Caco-2 (cell line): ENCODE data around the gene FNDC3B. TPM values are rescaled to one million over a fixed set of nuclear protein-coding genes. Genes with fewer than 3 reads are reported as not detected.

ENCODE experiments used
- BruUV-seq: library from RNA; stranded (reverse); fragments of 400-500 nt; replicated peaks from 2 replicates; lab custom pipeline; 2021; lab: Mats Ljungman, UMichigan
- CTCF ChIA-PET: fragments of 300-600 bp; sonication (Branson Sonifier 250); formaldehyde crosslinking; loops from one replicate; lab custom pipeline; 2022; ENCODE audit warnings: antibody characterized with exemption; lab: Charles Lee
- POLR2A ChIA-PET: fragments of 300-600 bp; sonication (Branson Sonifier 250); formaldehyde crosslinking; loops from one replicate; lab custom pipeline; 2022; ENCODE audit warnings: antibody characterized with exemption; lab: Charles Lee
- DNase-seq, 2 experiments: peaks; one replicate each; pipeline versions ENCODE4 v3.0.0 to v3.0.0-alpha.2; 2020 to 2022
- H3K27me3 ChIP-seq: replicated peaks from 2 replicates; pipeline ENCODE4 v1.6.0; 2011; ENCODE audit warnings: low read length; ENCODE audit not compliant: control insufficient read depth, insufficient read depth
- H3K36me3 ChIP-seq: 2 replicates; pipeline ENCODE4 v1.5.1; 2011; ENCODE audit warnings: low read length; ENCODE audit not compliant: control insufficient read depth, insufficient read depth
- H3K4me1 ChIP-seq: fragments of 250-450 bp; sonication (Bioruptor Pico); 2 replicates; pipeline ENCODE4 v1.5.1; 2020; ENCODE audit warnings: mild to moderate bottlenecking
- H3K4me3 ChIP-seq: 2 replicates; pipeline ENCODE4 v1.5.1; 2011; ENCODE audit warnings: low read depth, mild to moderate bottlenecking, control low read depth, low read length
- H3K9me3 ChIP-seq: fragments of 250-450 bp; sonication (Bioruptor Pico); 2 replicates; pipeline ENCODE4 v1.5.1; 2020; ENCODE audit warnings: mild to moderate bottlenecking, moderate library complexity
- H3K27ac Mint-ChIP-seq: one replicate; pipeline ENCODE4 v1.8.0; 2022; ENCODE audit warnings: mixed read lengths; ENCODE audit not compliant: unreplicated experiment
- H3K27me3 Mint-ChIP-seq: one replicate; pipeline ENCODE4 v1.8.0; 2022; ENCODE audit warnings: mixed read lengths; ENCODE audit not compliant: insufficient read depth, unreplicated experiment
- H3K36me3 Mint-ChIP-seq: one replicate; pipeline ENCODE4 v1.8.0; 2022; ENCODE audit warnings: mild to moderate bottlenecking, mixed read lengths; ENCODE audit not compliant: insufficient read depth, unreplicated experiment
- H3K4me1 Mint-ChIP-seq: one replicate; pipeline ENCODE4 v1.8.0; 2022; ENCODE audit warnings: low read depth, mixed read lengths; ENCODE audit not compliant: unreplicated experiment
- H3K4me3 Mint-ChIP-seq: one replicate; pipeline ENCODE4 v1.8.0; 2022; ENCODE audit warnings: mild to moderate bottlenecking, moderate library complexity, mixed read lengths; ENCODE audit not compliant: unreplicated experiment
- H3K9me3 Mint-ChIP-seq: one replicate; pipeline ENCODE4 v1.8.0; 2022; ENCODE audit warnings: mixed read lengths; ENCODE audit not compliant: unreplicated experiment
- CTCF ChIP-seq, 2 experiments: fragments of 200-600 bp in 1 of 2; IDR thresholded peaks; 1 replicate in 1 of 2; 2 replicates in 1 of 2; pipeline versions ENCODE4 v1.5.1 to v1.8.0; 2011 to 2022; ENCODE audit warnings: antibody characterized with exemption in 1 of 2, control low read depth in 1 of 2, inconsistent platforms in 1 of 2, low read depth in 1 of 2, low read length in 1 of 2, mild to moderate bottlenecking in 1 of 2, moderate library complexity in 1 of 2; ENCODE audit not compliant: insufficient read depth in 1 of 2, severe bottlenecking in 1 of 2, unreplicated experiment in 1 of 2
- intact Hi-C: fragments of 100-400 bp; cut with micrococcal nuclease; formaldehyde crosslinking; loops from one replicate; pipeline ENCODE4 v1.10.0; 2022; ENCODE audit not compliant: unreplicated experiment
- total RNA-seq: library from RNA; stranded (reverse); gene quantifications from 2 replicates; pipeline ENCODE4 v1.2.3, GENCODE V29; 2022

Gene FNDC3B
- total RNA-seq, 1 experiment from 2014 or later: 59.8 TPM

- H3K27me3 ChIP-seq: no peaks in the 10 kb centered on the region
- no peak overlapping the region for H3K4me3 ChIP-seq
- no peaks in the 10 kb centered on the region for H3K36me3 ChIP-seq
- POLR2A ChIA-PET: no interaction called here
- Mint-ChIP-seq H3K4me1 (no peaks in the 10 kb centered on the region), H3K4me3 (no peak overlapping the region), H3K27ac (no peak overlapping the region), H3K27me3 (no peaks in the 10 kb centered on the region), H3K36me3 (no peaks in the 10 kb centered on the region), H3K9me3 (no peaks in the 10 kb centered on the region)
- H3K9me3 ChIP-seq: no peaks in the 10 kb centered on the region
- intact Hi-C loops: no loop called here
- DNase-seq: no peak
- CTCF ChIA-PET: no interaction called here
- no peak for TF ChIP-seq CTCF (IDR thresholded peaks at IDR 0.05; ENCODE audit: insufficient read depth in 1 of 2, low read depth in 1 of 2, low read length in 1 of 2, severe bottlenecking in 1 of 2, unreplicated experiment in 1 of 2)
- BruUV-seq: no TSS peak
- H3K4me1 ChIP-seq: no peaks in the 10 kb centered on the region
Observed at GRCh38 chr3:172018364-172018763, 21.0 kb upstream of the FNDC3B start.

- H3K4me3 ChIP-seq: no peak overlapping the region
- no peaks in the 10 kb centered on the region for H3K27me3 Mint-ChIP-seq
- H3K9me3 Mint-ChIP-seq: no peaks in the 10 kb centered on the region
- no peak for TF ChIP-seq CTCF (IDR thresholded peaks at IDR 0.05; ENCODE audit: insufficient read depth in 1 of 2, low read depth in 1 of 2, low read length in 1 of 2, severe bottlenecking in 1 of 2, unreplicated experiment in 1 of 2)
- CTCF ChIA-PET: no interaction called here
- H3K4me1 ChIP-seq: no peaks in the 10 kb centered on the region
- POLR2A ChIA-PET: no interaction called here
- intact Hi-C loops: no loop called here
- no peaks in the 10 kb centered on the region for H3K27me3 ChIP-seq
- no peak overlapping the region for H3K27ac Mint-ChIP-seq
- H3K36me3 Mint-ChIP-seq: no peaks in the 10 kb centered on the region
- H3K36me3 ChIP-seq: no peaks in the 10 kb centered on the region
- no peak overlapping the region for H3K4me3 Mint-ChIP-seq
- no TSS peak for BruUV-seq
- no peaks in the 10 kb centered on the region for H3K4me1 Mint-ChIP-seq
- DNase-seq: no peak
- no peaks in the 10 kb centered on the region for H3K9me3 ChIP-seq
Observed at GRCh38 chr3:172020763-172021162, 18.6 kb upstream of the FNDC3B start.

GRCh38 chr3:172021164-172021563, 18.2 kb upstream of the FNDC3B start:
- H3K4me1 Mint-ChIP-seq: no peaks in the 10 kb centered on the region
- H3K4me3 ChIP-seq: no peak overlapping the region
- no TSS peak for BruUV-seq
- no peaks in the 10 kb centered on the region for H3K9me3 Mint-ChIP-seq
- H3K4me1 ChIP-seq: no peaks in the 10 kb centered on the region
- intact Hi-C loops: no loop called here
- no peaks in the 10 kb centered on the region for H3K36me3 Mint-ChIP-seq
- H3K27me3 ChIP-seq: no peaks in the 10 kb centered on the region
- CTCF ChIA-PET: no interaction called here
- POLR2A ChIA-PET: no interaction called here
- DNase-seq: no peak
- no peak for TF ChIP-seq CTCF (IDR thresholded peaks at IDR 0.05; ENCODE audit: insufficient read depth in 1 of 2, low read depth in 1 of 2, low read length in 1 of 2, severe bottlenecking in 1 of 2, unreplicated experiment in 1 of 2)
- no peaks in the 10 kb centered on the region for H3K36me3 ChIP-seq
- H3K27me3 Mint-ChIP-seq: no peaks in the 10 kb centered on the region
- no peak overlapping the region for H3K27ac Mint-ChIP-seq
- H3K4me3 Mint-ChIP-seq: no peak overlapping the region
- H3K9me3 ChIP-seq: no peaks in the 10 kb centered on the region
